Dendritic cell treated with granulocyte-macrophage colony-stimulating factor and Interleukin-4, amounts not matched to agents 40 ng/mL and 50 ng/mL, for 4 days (primary cell): ENCODE results near the gene TAOK3.

ENCODE experiments used
- H3K27ac Mint-ChIP-seq: one replicate; pipeline ENCODE4 v1.8.0; 2022; ENCODE audit warnings: mild to moderate bottlenecking, mixed read lengths
- H3K27me3 Mint-ChIP-seq: one replicate; pipeline ENCODE4 v1.8.0; 2022; ENCODE audit warnings: mild to moderate bottlenecking, mixed read lengths
- H3K36me3 Mint-ChIP-seq: one replicate; pipeline ENCODE4 v1.8.0; 2022; ENCODE audit warnings: low read depth, mixed read lengths
- H3K4me1 Mint-ChIP-seq: one replicate; pipeline ENCODE4 v1.8.0; 2022; ENCODE audit warnings: low read depth, mixed read lengths
- H3K4me3 Mint-ChIP-seq: one replicate; pipeline ENCODE4 v1.8.0; 2022; ENCODE audit warnings: mild to moderate bottlenecking, moderate library complexity, mixed read lengths
- H3K9me3 Mint-ChIP-seq: one replicate; pipeline ENCODE4 v1.8.0; 2022; ENCODE audit warnings: mixed read lengths
- intact Hi-C: fragments of 100-400 bp; cut with micrococcal nuclease; formaldehyde crosslinking; loops from one replicate; pipeline ENCODE4 v1.15.0; 2022

TAOK3 gene

DNA sequence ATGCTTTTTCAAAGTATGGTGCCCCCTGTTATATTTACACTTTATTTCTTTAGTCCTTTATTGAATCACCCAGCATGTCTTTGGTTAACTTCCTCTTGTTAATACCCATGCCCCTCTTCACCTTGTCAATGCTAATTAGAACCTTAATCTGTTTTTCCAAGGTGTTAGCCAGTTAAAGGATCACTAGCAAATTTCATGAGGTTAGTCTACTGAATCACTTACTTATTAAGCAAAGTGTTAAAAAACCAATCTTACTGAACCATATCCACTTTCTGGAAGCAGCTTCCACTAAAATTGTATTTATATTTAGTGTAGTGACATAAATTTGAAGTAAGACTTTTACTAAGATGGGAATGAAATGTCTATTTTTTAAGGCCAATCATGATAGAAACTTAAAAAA lies 27.9 kb downstream of the TAOK3 start:
- no peaks in the 10 kb centered on the region for H3K36me3 Mint-ChIP-seq
- H3K4me1 Mint-ChIP-seq: peaks cover 32% of the 10 kb centered on the region
- intact Hi-C loops: no loop called here
- no peaks in the 10 kb centered on the region for H3K27me3 Mint-ChIP-seq
- H3K4me3 Mint-ChIP-seq: no peak overlapping the region
- no peak overlapping the region for H3K27ac Mint-ChIP-seq
- H3K9me3 Mint-ChIP-seq: no peaks in the 10 kb centered on the region

- intact Hi-C loops: no loop called here
- Mint-ChIP-seq H3K27ac (no peak overlapping the region), H3K4me1 (peaks cover 21% of the 10 kb centered on the region), H3K4me3 (no peak overlapping the region), H3K9me3 (no peaks in the 10 kb centered on the region), H3K27me3 (no peaks in the 10 kb centered on the region), H3K36me3 (peaks cover 5% of the 10 kb centered on the region)
These were observed 30.6 kb downstream of the TAOK3 start for GRCh38 chr12:118342090-118342489.

GRCh38 chr12:118337194-118337838 lies 35.4 kb downstream of the TAOK3 start:
- no peak overlapping the region for H3K4me3 Mint-ChIP-seq
- H3K36me3 Mint-ChIP-seq: peaks cover 5% of the 10 kb centered on the region
- intact Hi-C loops: no loop called here

DNA sequence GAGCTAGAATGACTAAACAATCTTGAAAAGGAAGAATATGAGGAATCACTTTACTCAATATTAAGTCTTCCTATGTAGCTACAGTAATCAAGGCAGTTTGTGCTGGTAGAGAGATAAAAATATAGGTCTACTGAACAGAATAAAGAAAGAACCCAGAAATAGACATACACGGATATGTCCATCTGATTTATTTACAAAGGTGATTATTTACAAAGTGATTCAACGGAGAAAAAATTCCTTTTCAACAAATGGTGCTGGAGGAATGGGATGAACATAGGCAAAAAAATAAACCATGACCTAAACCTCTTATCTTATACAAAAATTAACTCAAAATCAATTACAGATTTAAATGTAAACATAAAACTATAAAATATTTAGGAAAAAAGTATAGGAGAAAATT lies 36.6 kb downstream of the TAOK3 start:
- intact Hi-C loops: no loop called here
- Mint-ChIP-seq H3K4me3 (no peak overlapping the region), H3K27me3 (no peaks in the 10 kb centered on the region), H3K36me3 (peaks cover 5% of the 10 kb centered on the region), H3K4me1 (peaks cover 28% of the 10 kb centered on the region), H3K27ac (no peak overlapping the region), H3K9me3 (no peaks in the 10 kb centered on the region)

More at GRCh38 chr12:118337194-118337838, 35.4 kb downstream of the TAOK3 start:
- no peaks in the 10 kb centered on the region for H3K9me3 Mint-ChIP-seq
- H3K27me3 Mint-ChIP-seq: no peaks in the 10 kb centered on the region
- peaks cover 28% of the 10 kb centered on the region for H3K4me1 Mint-ChIP-seq
- H3K27ac Mint-ChIP-seq: no peak overlapping the region

- Mint-ChIP-seq H3K27ac (no peak overlapping the region), H3K4me3 (no peak overlapping the region), H3K36me3 (peaks cover 5% of the 10 kb centered on the region)
These were observed 37.7 kb downstream of the TAOK3 start for GRCh38 chr12:118334939-118335567.

GRCh38 chr12:118334241-118334640 lies 38.5 kb downstream of the TAOK3 start:
- Mint-ChIP-seq H3K4me1 (peaks cover 34% of the 10 kb centered on the region), H3K36me3 (peaks cover 5% of the 10 kb centered on the region)

More at GRCh38 chr12:118334939-118335567, 37.7 kb downstream of the TAOK3 start:
- intact Hi-C loops: no loop called here
- Mint-ChIP-seq H3K9me3 (no peaks in the 10 kb centered on the region), H3K27me3 (no peaks in the 10 kb centered on the region), H3K4me1 (peaks cover 34% of the 10 kb centered on the region)

GRCh38 chr12:118332511-118332910 lies 40.2 kb downstream of the TAOK3 start:
- H3K9me3 Mint-ChIP-seq: no peaks in the 10 kb centered on the region
- no peaks in the 10 kb centered on the region for H3K27me3 Mint-ChIP-seq
- peaks cover 41% of the 10 kb centered on the region for H3K4me1 Mint-ChIP-seq
- H3K27ac Mint-ChIP-seq: peak overlapping the region; percentile 67
- intact Hi-C loops: no loop called here
- H3K36me3 Mint-ChIP-seq: no peaks in the 10 kb centered on the region
- no peak overlapping the region for H3K4me3 Mint-ChIP-seq

More at GRCh38 chr12:118334241-118334640, 38.5 kb downstream of the TAOK3 start:
- H3K4me3 Mint-ChIP-seq: no peak overlapping the region
- no peaks in the 10 kb centered on the region for H3K27me3 Mint-ChIP-seq
- intact Hi-C loops: no loop called here
- no peak overlapping the region for H3K27ac Mint-ChIP-seq
- no peaks in the 10 kb centered on the region for H3K9me3 Mint-ChIP-seq

GRCh38 chr12:118330421-118331018 lies 42.2 kb downstream of the TAOK3 start:
- no peaks in the 10 kb centered on the region for H3K27me3 Mint-ChIP-seq
- H3K4me3 Mint-ChIP-seq: peak overlapping the region; percentile 48
- intact Hi-C loops: no loop called here
- H3K9me3 Mint-ChIP-seq: no peaks in the 10 kb centered on the region
- peaks cover 42% of the 10 kb centered on the region for H3K4me1 Mint-ChIP-seq
- H3K36me3 Mint-ChIP-seq: peaks cover 7% of the 10 kb centered on the region
- peak overlapping the region; percentile 81 for H3K27ac Mint-ChIP-seq

- Mint-ChIP-seq H3K4me3 (no peak overlapping the region), H3K36me3 (peaks cover 7% of the 10 kb centered on the region), H3K27me3 (no peaks in the 10 kb centered on the region), H3K27ac (no peak overlapping the region), H3K4me1 (peaks cover 46% of the 10 kb centered on the region), H3K9me3 (no peaks in the 10 kb centered on the region)
- intact Hi-C loops: loop anchor here (5.0 kb wide), 1 partner anchor 39 kb away; no protein-coding TSS in a partner anchor
These were observed 44.0 kb downstream of the TAOK3 start for GRCh38 chr12:118328486-118329330.

GRCh38 chr12:118327391-118327790 lies 45.3 kb downstream of the TAOK3 start:
- Mint-ChIP-seq H3K9me3 (no peaks in the 10 kb centered on the region), H3K27ac (peak overlapping the region; percentile 63), H3K4me3 (no peak overlapping the region), H3K36me3 (peaks cover 7% of the 10 kb centered on the region), H3K4me1 (peaks cover 34% of the 10 kb centered on the region), H3K27me3 (no peaks in the 10 kb centered on the region)
- intact Hi-C loops: loop anchor here (5.0 kb wide), 1 partner anchor 40 kb away; no protein-coding TSS in a partner anchor

GRCh38 chr12:118326991-118327390 lies 45.7 kb downstream of the TAOK3 start:
- Mint-ChIP-seq H3K4me3 (no peak overlapping the region), H3K27ac (no peak overlapping the region), H3K9me3 (no peaks in the 10 kb centered on the region), H3K4me1 (peaks cover 34% of the 10 kb centered on the region), H3K36me3 (peaks cover 7% of the 10 kb centered on the region), H3K27me3 (no peaks in the 10 kb centered on the region)
- intact Hi-C loops: loop anchor here (5.0 kb wide), 1 partner anchor 40 kb away; no protein-coding TSS in a partner anchor

- intact Hi-C loops: loop anchor here (5.0 kb wide), 1 partner anchor 42 kb away; no protein-coding TSS in a partner anchor
These were observed 47.6 kb downstream of the TAOK3 start for GRCh38 chr12:118325081-118325480.

GRCh38 chr12:118319627-118320026 lies 53.1 kb downstream of the TAOK3 start:
- H3K4me3 Mint-ChIP-seq: no peak overlapping the region
- H3K4me1 Mint-ChIP-seq: peaks cover 28% of the 10 kb centered on the region
- intact Hi-C loops: no loop called here

More at GRCh38 chr12:118325081-118325480, 47.6 kb downstream of the TAOK3 start:
- H3K4me3 Mint-ChIP-seq: no peak overlapping the region
- peaks cover 7% of the 10 kb centered on the region for H3K36me3 Mint-ChIP-seq
- H3K9me3 Mint-ChIP-seq: no peaks in the 10 kb centered on the region
- H3K4me1 Mint-ChIP-seq: peaks cover 38% of the 10 kb centered on the region
- H3K27me3 Mint-ChIP-seq: no peaks in the 10 kb centered on the region
- H3K27ac Mint-ChIP-seq: peak overlapping the region; percentile 16

More at GRCh38 chr12:118319627-118320026, 53.1 kb downstream of the TAOK3 start:
- peaks cover 20% of the 10 kb centered on the region for H3K36me3 Mint-ChIP-seq
- H3K27ac Mint-ChIP-seq: no peak overlapping the region
- no peaks in the 10 kb centered on the region for H3K9me3 Mint-ChIP-seq
- H3K27me3 Mint-ChIP-seq: no peaks in the 10 kb centered on the region
